Activated T-helper 9 cell treated with anti-CD3 and anti-CD28 coated beads, Interleukin-2, amount 50 U/mL, for 16 hours (primary cell): ENCODE results near the gene EEF1E1.

Experiments used
- DNase-seq: peaks from one replicate; pipeline ENCODE4 v3.0.0-alpha.2; 2020; ENCODE audit warnings: low read depth

Gene EEF1E1

GRCh38 chr6:8102122-8102958 is at the start of gene EEF1E1:
EEF1E1 (minus strand) TSS chr6:8102548; CDS start chr6:8102521, 27 bp downstream.
- peak; percentile 98 for DNase-seq

- DNase-seq, result no peak
These were observed 47.0 kb upstream of the EEF1E1 start for GRCh38 chr6:8149350-8149749.

GRCh38 chr6:8143945-8144344 is 41.6 kb upstream of the EEF1E1 start:
- no peak for DNase-seq

- DNase-seq, result no peak
These were observed 37.1 kb upstream of the EEF1E1 start for GRCh38 chr6:8139451-8139850.

GRCh38 chr6:8137529-8137939 is 35.2 kb upstream of the EEF1E1 start:
- no peak for DNase-seq

- no peak for DNase-seq
These were observed 32.9 kb upstream of the EEF1E1 start for GRCh38 chr6:8135276-8135675.

GRCh38 chr6:8132130-8132529 is 29.8 kb upstream of the EEF1E1 start:
- DNase-seq, result no peak

- DNase-seq, result no peak
These were observed 29.0 kb upstream of the EEF1E1 start for GRCh38 chr6:8131265-8131897.

GRCh38 chr6:8130399-8130798 is 28.1 kb upstream of the EEF1E1 start:
- DNase-seq, result no peak

GRCh38 chr6:8123236-8123635 is 20.9 kb upstream of the EEF1E1 start:
- no peak for DNase-seq

- DNase-seq, result no peak
These were observed 12.6 kb upstream of the EEF1E1 start for GRCh38 chr6:8114956-8115355.

- no peak for DNase-seq
These were observed 10.8 kb upstream of the EEF1E1 start for GRCh38 chr6:8113131-8113654.

GRCh38 chr6:8110725-8111124 is 8.4 kb upstream of the EEF1E1 start:
- DNase-seq, result no peak

- no peak for DNase-seq
These were observed 7.9 kb upstream of the EEF1E1 start for GRCh38 chr6:8110117-8110721.

- DNase-seq, result no peak
These were observed 6.6 kb upstream of the EEF1E1 start for GRCh38 chr6:8108759-8109539.

- no peak for DNase-seq
These were observed 5.8 kb upstream of the EEF1E1 start for GRCh38 chr6:8108031-8108660.

GRCh38 chr6:8105791-8106190 is 3.4 kb upstream of the EEF1E1 start:
- no peak for DNase-seq

GRCh38 chr6:8103726-8104125 is 1.4 kb upstream of the EEF1E1 start:
- no peak for DNase-seq

GRCh38 chr6:8100159-8100854 is 2.0 kb downstream of the EEF1E1 start:
- DNase-seq, result no peak

GRCh38 chr6:8090650-8091049 is 11.7 kb downstream of the EEF1E1 start:
- no peak for DNase-seq

GRCh38 chr6:8088886-8089285 is 13.5 kb downstream of the EEF1E1 start:
- no peak for DNase-seq
